Upper lobe of left lung (tissue), 4 donors: ENCODE measurements around the gene CLDN7.

Source experiments
- EP300 ChIP-seq, 4 donors: sonication (generic); formaldehyde crosslinking; IDR thresholded peaks; one replicate each; pipeline ENCODE4 v1.5.1; 2017; ENCODE audit warnings: antibody characterized with exemption in 4 of 4, control low read depth in 2 of 4
- POLR2A ChIP-seq, 4 donors: fragments of 450-650 bp; IDR thresholded peaks; one replicate each; pipeline ENCODE4 v1.5.1; 2016 to 2017; ENCODE audit warnings: antibody characterized with exemption in 4 of 4, mild to moderate bottlenecking in 2 of 4
- TF ChIP-seq, protein P1 (sequence below), 6 experiments: fragments of 450-650 bp in 4 of 6; fragments of 200-600 bp in 2 of 6; sonication (generic) in 2 of 6; IDR thresholded peaks; one replicate each; pipeline ENCODE4 v1.5.1; 2016 to 2019; ENCODE audit warnings: antibody characterized with exemption in 6 of 6

GRCh38 chr17:7259555-7259889 is 2.8 kb downstream of the CLDN7 start:
- TF ChIP-seq POLR2A (IDR thresholded peaks at IDR 0.05): no peak
- TF ChIP-seq, protein P1, sequence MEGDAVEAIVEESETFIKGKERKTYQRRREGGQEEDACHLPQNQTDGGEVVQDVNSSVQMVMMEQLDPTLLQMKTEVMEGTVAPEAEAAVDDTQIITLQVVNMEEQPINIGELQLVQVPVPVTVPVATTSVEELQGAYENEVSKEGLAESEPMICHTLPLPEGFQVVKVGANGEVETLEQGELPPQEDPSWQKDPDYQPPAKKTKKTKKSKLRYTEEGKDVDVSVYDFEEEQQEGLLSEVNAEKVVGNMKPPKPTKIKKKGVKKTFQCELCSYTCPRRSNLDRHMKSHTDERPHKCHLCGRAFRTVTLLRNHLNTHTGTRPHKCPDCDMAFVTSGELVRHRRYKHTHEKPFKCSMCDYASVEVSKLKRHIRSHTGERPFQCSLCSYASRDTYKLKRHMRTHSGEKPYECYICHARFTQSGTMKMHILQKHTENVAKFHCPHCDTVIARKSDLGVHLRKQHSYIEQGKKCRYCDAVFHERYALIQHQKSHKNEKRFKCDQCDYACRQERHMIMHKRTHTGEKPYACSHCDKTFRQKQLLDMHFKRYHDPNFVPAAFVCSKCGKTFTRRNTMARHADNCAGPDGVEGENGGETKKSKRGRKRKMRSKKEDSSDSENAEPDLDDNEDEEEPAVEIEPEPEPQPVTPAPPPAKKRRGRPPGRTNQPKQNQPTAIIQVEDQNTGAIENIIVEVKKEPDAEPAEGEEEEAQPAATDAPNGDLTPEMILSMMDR (IDR thresholded peaks at IDR 0.05): no peak
- no peak for TF ChIP-seq EP300 (IDR thresholded peaks at IDR 0.05)
